Osteoblast (primary cell): ENCODE data around the gene TMEM37. TPM values are rescaled to one million over a fixed set of nuclear protein-coding genes. Genes with fewer than 3 reads are reported as not detected.
A peak's percentile ranks its signal among the peaks of the same experiment; 100 is the strongest.

Experiments used
- DNase-seq: peaks from one replicate; pipeline ENCODE4 v3.0.0; 2011; ENCODE audit warnings: low spot score, mixed read lengths; ENCODE audit not compliant: insufficient read length; ENCODE audit errors: missing footprints
- H2AFZ ChIP-seq: 2 replicates; pipeline ENCODE4 v1.6.0; 2011; ENCODE audit warnings: mild to moderate bottlenecking, low read length
- H3K27ac ChIP-seq: 2 replicates; pipeline ENCODE4 v1.5.1; 2011; ENCODE audit warnings: mild to moderate bottlenecking, low read depth, low read length, moderate library complexity
- H3K27me3 ChIP-seq: 2 replicates; pipeline ENCODE4 v1.6.0; 2012; ENCODE audit warnings: mild to moderate bottlenecking, control low read depth, inconsistent platforms, low read length, moderate library complexity; ENCODE audit not compliant: insufficient read depth
- H3K36me3 ChIP-seq: 2 replicates; pipeline ENCODE4 v1.5.1; 2011; ENCODE audit warnings: mild to moderate bottlenecking, low read length, control low read depth, moderate library complexity; ENCODE audit not compliant: insufficient read depth
- H3K4me1 ChIP-seq: 2 replicates; pipeline ENCODE4 v1.5.1; 2011; ENCODE audit warnings: mild to moderate bottlenecking, low read length, control low read depth, moderate library complexity; ENCODE audit not compliant: insufficient read depth
- H3K4me2 ChIP-seq: 2 replicates; pipeline ENCODE4 v1.6.0; 2011; ENCODE audit warnings: mild to moderate bottlenecking, low read length; ENCODE audit not compliant: insufficient read depth
- H3K4me3 ChIP-seq: fragments of 200-600 bp; sonication (generic); 3 replicates; pipeline ENCODE4 v1.5.1; 2012; ENCODE audit warnings: mild to moderate bottlenecking, low read length, inconsistent platforms; ENCODE audit not compliant: insufficient read depth
- H3K79me2 ChIP-seq: 2 replicates; pipeline ENCODE4 v1.6.0; 2012; ENCODE audit warnings: mild to moderate bottlenecking, low read length, control low read depth, inconsistent platforms; ENCODE audit not compliant: insufficient read depth
- H3K9me3 ChIP-seq: 2 replicates; pipeline ENCODE4 v1.5.1; 2011; ENCODE audit warnings: low read depth, low read length, control low read depth
- H4K20me1 ChIP-seq: 2 replicates; pipeline ENCODE4 v1.6.0; 2012; ENCODE audit warnings: mild to moderate bottlenecking, low read length, control low read depth; ENCODE audit not compliant: insufficient read depth
- total RNA-seq: library from RNA; depleted of rRNA; stranded (reverse); fragments of >200 nt; gene quantifications from 2 replicates; pipeline ENCODE4 v1.2.3, GENCODE V29; 2012
- TF ChIP-seq, protein P1 (sequence below): IDR thresholded peaks from 2 replicates; pipeline ENCODE4 v1.5.1; 2011; ENCODE audit warnings: mild to moderate bottlenecking, low read depth, low read length, moderate library complexity; ENCODE audit errors: extremely low read depth

Gene TMEM37
- total RNA-seq, 1 donor = 1.1 TPM

DNA sequence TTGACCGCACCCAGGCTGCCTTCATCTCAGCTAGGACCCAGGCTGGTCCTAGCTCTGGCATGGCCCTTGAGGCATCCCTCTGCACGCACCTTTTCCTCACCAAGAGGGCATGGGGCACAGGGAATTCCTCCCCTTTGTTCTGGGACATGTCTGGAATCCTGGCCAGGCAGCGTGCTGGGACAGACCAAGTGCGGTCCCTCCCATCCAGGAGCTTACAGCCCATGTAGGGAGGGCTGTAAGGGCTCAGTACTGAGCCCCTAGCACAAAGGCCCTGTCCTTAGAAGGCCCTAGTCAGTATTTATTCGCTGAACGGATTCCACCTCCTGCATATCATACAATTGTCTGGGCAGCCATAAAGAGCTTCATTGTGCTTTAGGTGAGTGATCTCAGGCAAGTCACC, 3.0 kb downstream of the TMEM37 start:
- no peak overlapping the region for H3K4me2 ChIP-seq
- no peaks in the 10 kb centered on the region for H3K36me3 ChIP-seq
- H3K27me3 ChIP-seq = peaks cover 5% of the 10 kb centered on the region
- no peaks in the 10 kb centered on the region for H3K9me3 ChIP-seq
- no peak overlapping the region for H3K4me3 ChIP-seq
- H2AFZ ChIP-seq = no peak overlapping the region
- H3K27ac ChIP-seq = no peak overlapping the region
- no peak for DNase-seq
- TF ChIP-seq, protein P1, sequence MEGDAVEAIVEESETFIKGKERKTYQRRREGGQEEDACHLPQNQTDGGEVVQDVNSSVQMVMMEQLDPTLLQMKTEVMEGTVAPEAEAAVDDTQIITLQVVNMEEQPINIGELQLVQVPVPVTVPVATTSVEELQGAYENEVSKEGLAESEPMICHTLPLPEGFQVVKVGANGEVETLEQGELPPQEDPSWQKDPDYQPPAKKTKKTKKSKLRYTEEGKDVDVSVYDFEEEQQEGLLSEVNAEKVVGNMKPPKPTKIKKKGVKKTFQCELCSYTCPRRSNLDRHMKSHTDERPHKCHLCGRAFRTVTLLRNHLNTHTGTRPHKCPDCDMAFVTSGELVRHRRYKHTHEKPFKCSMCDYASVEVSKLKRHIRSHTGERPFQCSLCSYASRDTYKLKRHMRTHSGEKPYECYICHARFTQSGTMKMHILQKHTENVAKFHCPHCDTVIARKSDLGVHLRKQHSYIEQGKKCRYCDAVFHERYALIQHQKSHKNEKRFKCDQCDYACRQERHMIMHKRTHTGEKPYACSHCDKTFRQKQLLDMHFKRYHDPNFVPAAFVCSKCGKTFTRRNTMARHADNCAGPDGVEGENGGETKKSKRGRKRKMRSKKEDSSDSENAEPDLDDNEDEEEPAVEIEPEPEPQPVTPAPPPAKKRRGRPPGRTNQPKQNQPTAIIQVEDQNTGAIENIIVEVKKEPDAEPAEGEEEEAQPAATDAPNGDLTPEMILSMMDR = no peak
- H3K4me1 ChIP-seq = peaks cover 14% of the 10 kb centered on the region
- no peaks in the 10 kb centered on the region for H4K20me1 ChIP-seq
- no peaks in the 10 kb centered on the region for H3K79me2 ChIP-seq

DNA sequence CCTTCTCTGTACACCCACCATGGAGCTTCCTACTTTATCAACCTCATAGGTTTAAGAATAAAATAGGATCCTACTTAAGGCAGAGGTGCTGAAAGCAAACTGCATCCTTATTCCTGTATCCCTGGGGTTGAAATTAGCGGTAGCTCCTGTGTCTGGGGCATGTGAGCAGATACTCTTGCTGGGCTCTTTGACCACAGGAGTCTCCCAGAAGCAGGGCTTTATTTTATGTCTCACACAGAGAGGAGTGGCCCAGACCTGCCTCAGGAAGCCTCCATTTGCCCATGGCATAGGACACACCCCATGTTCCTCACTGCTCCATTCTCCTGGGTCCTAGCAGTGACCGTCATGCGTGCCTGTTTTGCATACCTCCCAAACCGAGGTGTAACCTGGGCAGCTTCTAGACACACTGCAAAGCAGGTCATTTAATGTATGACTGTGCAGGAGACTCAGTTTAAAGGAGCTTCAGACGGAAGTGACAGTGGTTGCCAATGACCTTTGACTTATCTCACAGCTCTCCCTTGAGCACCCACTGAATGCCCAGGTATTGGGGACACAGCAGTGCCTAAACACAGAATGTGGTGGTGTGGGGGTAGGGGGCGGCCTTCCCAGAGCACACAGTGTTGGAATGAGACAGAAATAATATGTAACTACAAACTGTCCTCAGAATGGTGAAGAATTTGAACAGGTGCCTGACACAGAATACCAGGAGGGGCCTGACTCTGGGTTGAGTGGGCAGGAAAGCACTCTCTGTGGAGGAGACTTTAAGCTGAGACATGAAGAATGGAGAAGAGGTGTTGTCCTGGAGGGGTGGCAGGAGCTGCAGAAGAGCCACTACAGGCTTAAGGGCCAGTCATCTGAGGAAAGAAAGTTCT, 3.7 kb downstream of the TMEM37 start:
- no peak for DNase-seq
- Histone ChIP-seq H3K27ac (no peak overlapping the region), H4K20me1 (no peaks in the 10 kb centered on the region)

DNA sequence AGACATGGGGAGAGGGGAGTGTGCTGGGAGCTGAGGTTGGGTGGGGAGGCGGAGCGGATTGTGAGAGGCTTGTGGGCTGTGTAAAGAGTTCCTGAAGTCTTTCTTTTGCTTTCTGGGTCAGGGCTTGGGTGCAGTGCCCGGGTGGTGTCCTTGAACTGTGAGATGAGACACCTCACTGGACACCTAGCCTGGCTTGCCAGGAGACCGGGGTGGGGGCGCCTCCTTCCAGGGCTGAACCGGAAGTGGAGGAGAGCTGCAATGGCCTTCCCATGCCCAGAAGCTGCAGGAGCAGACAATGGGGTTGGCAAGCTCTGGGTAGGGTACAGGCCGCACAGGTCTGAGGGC, 4.3 kb downstream of the TMEM37 start:
- H3K27me3 ChIP-seq = peaks cover 5% of the 10 kb centered on the region
- TF ChIP-seq, protein P1 = no peak
- peaks cover 14% of the 10 kb centered on the region for H3K4me1 ChIP-seq
- H3K79me2 ChIP-seq = no peaks in the 10 kb centered on the region
- H3K36me3 ChIP-seq = no peaks in the 10 kb centered on the region
- H2AFZ ChIP-seq = no peak overlapping the region
- no peak overlapping the region for H3K4me3 ChIP-seq
- DNase-seq = peak; percentile 73
- H3K9me3 ChIP-seq = no peaks in the 10 kb centered on the region
- no peak overlapping the region for H3K27ac ChIP-seq
- H4K20me1 ChIP-seq = no peaks in the 10 kb centered on the region
- H3K4me2 ChIP-seq = no peak overlapping the region

More for the DNA sequence above, 3.7 kb downstream of the TMEM37 start:
- no peak overlapping the region for H3K4me3 ChIP-seq
- H3K9me3 ChIP-seq = no peaks in the 10 kb centered on the region
- no peaks in the 10 kb centered on the region for H3K79me2 ChIP-seq
- no peak overlapping the region for H3K4me2 ChIP-seq
- no peak overlapping the region for H2AFZ ChIP-seq
- peaks cover 14% of the 10 kb centered on the region for H3K4me1 ChIP-seq
- peaks cover 5% of the 10 kb centered on the region for H3K27me3 ChIP-seq
- H3K36me3 ChIP-seq = no peaks in the 10 kb centered on the region
- TF ChIP-seq, protein P1 = no peak

DNA sequence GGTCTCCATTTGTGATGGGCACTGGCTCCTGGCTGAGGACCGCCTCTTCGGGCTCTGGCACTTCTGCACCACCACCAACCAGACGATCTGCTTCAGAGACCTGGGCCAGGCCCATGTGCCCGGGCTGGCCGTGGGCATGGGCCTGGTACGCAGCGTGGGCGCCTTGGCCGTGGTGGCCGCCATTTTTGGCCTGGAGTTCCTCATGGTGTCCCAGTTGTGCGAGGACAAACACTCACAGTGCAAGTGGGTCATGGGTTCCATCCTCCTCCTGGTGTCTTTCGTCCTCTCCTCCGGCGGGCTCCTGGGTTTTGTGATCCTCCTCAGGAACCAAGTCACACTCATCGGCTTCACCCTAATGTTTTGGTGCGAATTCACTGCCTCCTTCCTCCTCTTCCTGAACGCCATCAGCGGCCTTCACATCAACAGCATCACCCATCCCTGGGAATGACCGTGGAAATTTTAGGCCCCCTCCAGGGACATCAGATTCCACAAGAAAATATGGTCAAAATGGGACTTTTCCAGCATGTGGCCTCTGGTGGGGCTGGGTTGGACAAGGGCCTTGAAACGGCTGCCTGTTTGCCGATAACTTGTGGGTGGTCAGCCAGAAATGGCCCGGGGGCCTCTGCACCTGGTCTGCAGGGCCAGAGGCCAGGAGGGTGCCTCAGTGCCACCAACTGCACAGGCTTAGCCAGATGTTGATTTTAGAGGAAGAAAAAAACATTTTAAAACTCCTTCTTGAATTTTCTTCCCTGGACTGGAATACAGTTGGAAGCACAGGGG, 5.5 kb downstream of the TMEM37 start:
- no peaks in the 10 kb centered on the region for H3K36me3 ChIP-seq
- no peak overlapping the region for H3K27ac ChIP-seq
- no peaks in the 10 kb centered on the region for H3K79me2 ChIP-seq
- no peaks in the 10 kb centered on the region for H4K20me1 ChIP-seq
- no peak overlapping the region for H3K4me2 ChIP-seq
- peaks cover 6% of the 10 kb centered on the region for H3K4me1 ChIP-seq
- H2AFZ ChIP-seq = no peak overlapping the region
- peaks cover 5% of the 10 kb centered on the region for H3K27me3 ChIP-seq
- no peaks in the 10 kb centered on the region for H3K9me3 ChIP-seq
- DNase-seq = peak; percentile 34
- H3K4me3 ChIP-seq = no peak overlapping the region
- TF ChIP-seq, protein P1 = no peak
